NCI-H2227 (cell line): Measurements from ENCODE around the gene ARNT2.

Source experiments
- DNase-seq: peaks from one replicate; lab custom pipeline; 2025; ENCODE audit not compliant: unreplicated experiment; lab: John Stamatoyannopoulos, UW

ARNT2 gene

DNA sequence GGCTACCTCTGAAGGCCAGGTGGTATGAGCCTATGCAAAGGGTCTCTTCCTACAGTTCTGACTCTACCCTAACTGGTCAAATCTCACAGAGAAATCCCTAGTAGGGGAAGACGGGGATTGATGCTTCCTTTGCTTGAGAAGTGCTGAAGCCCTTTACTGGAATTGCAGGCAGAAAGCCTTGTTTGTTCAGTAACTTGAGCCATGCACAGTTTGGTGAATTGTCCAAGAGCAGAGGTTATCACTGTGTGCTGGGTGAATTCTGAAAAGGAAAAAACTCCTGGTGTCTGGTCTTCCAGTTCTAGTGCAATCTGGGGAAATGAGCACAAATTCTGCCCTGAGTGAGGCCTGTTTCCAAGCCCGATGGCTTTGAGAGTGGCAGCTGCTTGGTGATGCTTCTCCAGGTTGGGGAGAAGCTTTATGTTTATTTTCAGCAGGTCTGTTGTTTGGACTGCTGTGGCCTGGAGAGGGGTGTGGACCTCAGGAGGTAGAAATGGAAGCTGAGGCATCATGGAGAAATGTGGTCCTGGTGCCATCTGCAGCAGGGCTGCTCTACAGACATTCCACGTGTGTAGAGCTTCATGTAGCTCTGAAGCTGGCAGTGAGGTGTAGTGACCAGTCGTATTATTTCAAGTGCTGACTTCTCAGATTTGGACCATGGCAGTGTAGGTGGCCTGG, 60.9 kb downstream of the ARNT2 start:
- DNase-seq: no peak

DNA sequence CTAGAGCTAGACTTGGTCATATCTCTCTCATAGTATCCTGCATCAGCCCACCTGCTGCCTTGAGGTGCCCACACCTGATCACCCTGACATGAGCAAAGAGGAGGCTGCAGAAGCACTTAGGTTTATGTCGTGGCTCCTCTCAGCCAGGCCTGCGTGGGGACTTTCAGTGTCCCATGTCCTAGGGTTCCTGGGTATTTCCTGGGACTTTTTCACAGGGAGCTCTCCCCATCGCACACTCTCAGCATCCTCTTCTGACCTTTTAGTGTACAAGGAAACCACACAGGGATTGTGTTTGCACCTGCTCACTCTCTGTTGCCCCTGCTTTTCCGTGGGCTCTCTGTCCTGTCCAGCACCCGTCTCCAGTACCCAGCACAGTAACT, 61.4 kb downstream of the ARNT2 start:
- DNase-seq: no peak

DNA sequence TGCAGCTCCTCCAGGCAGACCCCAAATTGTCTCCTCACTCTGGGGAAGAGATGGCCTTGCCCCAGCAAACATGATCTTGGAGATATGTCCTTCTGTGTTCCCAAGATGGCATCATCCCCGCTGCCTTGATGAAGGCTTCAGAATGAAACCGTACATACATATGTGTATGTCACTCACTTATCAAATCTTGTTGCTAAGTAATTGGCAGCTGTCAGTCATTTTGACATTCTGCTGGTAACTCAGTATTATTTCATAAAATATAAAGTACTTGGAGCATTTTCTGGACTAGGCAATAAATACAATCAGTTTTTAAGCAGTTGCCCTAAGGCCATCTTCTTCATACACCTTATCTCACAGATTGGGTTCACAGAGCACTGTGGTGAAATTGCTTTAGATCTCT, 62.4 kb downstream of the ARNT2 start:
- no peak for DNase-seq

DNA sequence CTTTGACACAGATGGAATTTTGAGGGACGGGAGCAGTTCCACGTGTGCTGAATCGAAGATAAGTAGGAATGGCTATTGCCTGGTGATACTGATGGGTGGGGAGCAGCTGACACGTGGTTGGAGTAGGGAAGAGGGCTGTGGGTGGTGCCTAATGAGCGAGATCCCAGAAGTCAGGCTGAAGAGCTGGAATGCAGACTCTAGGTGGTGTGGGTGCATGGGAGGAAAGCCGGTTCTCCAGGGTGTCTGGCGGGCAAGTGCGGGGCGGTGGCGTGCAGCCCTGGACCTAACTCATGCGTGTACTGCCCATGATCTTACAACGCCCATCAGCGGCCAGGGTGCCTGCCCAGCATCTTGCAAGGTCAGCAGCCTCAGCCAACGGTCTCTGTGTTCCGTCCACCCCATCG, 63.1 kb downstream of the ARNT2 start:
- no peak for DNase-seq

DNA sequence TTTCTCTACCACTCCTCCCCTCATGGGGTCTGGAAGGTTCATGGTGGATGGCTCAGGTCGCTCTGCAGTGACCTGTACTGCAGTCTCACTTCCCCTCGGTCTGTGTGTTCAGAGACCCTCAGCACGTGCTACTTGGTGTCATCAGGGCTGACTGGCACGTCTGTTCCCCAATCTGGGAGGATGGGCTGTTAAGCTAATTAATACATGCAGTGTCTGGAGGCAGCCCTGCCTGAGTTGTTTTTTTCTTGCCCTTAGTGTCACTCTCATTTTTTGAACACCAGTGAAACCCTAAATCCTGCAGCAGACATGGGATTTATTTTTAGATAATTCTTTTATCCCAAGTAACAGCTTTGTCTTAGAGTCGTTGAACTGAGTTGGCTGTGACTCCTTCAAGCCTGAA, 64.6 kb downstream of the ARNT2 start:
- no peak for DNase-seq

DNA sequence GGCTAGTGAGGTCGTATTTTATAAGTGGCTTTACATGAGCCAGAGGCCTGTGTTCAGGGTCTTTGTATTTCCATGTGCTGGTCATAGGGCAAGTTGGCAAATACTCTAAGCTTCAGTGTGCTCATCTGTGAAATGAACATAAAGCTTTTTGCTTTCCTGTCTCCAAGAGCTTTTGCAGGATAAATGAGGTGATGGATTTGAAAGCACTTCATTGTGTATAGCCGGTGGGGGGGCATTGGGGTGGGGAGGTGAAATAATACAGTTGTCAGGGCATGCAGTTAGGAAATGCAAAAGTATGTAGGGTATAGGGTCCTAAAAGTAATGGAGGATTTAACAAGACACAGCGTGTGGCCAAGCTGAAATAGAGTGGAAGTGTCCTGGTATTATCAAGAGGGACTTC, 67.7 kb downstream of the ARNT2 start:
- no peak for DNase-seq

DNA sequence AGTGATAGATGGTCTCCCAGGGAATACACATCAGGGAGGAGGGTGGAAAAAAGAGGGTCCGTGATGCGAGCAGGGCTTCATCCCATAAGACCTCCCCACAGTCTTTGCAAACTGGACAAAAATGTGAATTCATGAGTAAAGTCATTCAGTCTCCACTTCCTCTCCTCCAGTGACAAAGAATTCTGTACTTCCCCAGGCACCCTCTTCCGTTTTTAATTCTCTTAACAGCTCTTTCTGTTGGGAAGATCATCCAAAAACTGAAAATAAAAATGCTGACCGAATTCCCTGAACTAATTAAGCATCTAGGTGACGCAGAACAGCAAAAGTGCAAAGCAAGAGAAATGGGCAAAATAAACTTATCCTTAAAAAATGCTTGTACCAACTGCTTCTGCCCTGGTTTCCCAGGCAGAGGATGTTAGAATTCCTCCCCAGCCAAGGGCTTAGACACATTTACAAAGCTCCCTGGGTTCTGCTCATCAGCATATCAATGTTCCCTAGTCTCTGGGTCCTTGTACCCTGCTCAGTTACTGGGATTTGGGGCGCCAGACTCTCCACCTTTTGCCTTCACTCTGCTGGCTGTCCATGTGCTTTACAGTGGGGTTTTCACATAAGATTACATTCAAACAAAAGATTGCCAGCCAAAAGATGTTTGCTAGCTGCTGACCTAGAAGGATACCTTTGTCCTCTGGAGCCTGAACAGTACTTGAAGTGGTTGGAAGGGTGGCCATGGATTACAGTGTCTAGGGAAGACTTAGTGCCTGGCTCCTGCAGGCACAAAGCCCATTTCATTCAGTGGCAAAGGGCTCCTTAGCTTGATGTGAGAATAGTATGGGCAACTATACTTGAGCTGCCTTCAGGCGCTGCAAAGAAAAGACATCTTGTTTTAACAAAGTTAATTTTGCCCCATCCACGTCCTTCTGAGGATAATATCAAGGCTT, 69.4 kb downstream of the ARNT2 start:
- no peak for DNase-seq

DNA sequence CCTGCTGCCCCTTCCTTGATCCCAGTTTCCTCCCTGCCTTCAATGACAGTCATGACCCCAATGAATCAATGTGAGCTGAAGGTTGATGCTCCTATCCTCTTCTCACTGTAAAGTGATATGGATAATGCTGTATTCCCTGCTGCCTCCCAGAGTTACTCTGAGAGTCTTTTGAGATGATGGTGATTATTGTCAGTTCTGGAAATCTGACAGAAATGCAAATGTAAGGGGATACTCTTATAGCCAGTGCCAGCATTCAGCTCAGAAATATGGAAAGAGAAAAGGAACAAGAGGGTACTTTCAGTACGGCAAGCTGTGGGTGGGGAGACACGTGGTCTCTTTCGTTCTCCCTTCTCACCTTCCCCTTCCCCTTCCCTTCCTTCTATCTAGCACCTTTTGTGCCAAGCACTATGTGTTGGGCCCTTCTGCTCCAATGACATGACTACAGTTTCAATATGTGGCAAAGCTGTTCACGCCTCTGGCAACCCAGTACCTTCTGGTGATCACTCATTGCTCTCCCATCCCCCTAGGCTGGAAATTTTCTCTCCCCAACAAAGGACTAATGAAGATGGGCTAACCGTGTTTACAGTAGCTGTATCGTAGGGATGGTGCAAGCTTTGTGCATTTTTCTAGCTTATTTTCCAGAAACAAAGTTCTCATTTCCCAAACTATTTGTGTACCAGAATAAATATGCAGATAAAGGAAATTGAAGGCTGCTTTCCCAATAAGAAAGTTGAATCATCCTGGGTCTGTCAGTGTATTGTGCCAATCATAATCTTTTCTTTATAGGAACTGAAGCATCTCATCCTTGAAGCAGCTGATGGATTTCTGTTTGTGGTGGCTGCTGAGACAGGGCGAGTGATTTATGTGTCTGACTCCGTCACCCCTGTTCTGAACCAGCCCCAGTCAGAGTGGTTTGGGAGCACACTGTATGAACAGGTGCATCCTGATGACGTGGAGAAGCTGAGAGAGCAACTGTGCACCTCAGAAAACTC, 70.3 kb downstream of the ARNT2 start:
- no peak for DNase-seq

DNA sequence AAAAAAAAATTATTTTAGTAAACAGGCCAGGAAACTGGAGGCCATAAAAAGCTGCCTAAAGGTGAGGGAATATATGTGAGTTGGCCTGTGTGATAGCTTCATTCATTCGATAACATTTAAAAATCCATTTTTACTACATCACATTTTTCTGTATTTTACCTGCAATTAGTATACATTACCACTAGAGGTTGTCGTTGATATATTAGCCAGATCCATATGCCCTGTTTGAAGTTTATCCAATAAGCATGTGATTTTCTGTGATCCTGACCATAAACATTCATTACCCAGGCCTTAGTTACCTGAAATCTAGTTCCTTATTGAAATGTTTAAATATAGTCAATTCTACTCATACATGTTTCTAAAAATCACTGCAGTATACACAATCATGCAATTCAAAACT, 71.4 kb downstream of the ARNT2 start:
- no peak for DNase-seq

DNA sequence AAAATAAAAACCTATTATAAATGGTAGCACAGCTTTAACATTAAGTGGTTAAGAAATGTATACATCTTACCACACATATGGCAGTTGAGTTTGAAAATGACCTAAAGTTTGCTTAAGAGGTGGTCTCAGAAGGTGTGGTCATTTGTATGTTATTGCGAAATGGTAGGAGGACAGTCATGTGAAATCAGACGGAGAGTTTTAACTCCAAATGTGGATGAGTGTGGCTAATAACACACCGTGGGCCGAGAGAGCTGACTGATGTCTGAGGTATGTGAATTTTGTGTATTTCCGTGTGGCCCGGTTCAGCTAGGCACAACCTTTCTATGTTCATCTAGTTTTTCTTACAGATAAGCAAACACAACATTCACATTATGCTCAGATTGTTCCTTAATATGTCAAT, 71.9 kb downstream of the ARNT2 start:
- DNase-seq: no peak

DNA sequence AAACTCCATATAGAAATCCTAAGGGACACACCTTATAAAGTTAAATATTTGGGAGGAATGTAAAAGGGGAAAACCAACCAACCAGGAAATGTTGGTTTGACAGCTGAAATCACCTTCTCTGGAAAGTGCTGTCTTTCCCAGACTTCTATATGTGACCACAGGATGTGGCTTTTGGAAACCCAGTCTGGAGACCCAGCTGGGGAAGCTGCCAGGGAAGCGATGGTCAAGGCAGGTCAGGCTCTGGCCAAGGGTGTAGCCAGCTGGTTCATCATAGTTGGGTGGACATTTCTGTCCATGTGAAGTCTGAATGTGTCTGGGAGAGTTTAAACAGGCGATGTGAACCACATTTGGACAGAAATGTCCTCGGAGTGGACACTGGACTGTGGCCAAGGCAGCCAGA, 73.9 kb downstream of the ARNT2 start:
- DNase-seq: no peak

DNA sequence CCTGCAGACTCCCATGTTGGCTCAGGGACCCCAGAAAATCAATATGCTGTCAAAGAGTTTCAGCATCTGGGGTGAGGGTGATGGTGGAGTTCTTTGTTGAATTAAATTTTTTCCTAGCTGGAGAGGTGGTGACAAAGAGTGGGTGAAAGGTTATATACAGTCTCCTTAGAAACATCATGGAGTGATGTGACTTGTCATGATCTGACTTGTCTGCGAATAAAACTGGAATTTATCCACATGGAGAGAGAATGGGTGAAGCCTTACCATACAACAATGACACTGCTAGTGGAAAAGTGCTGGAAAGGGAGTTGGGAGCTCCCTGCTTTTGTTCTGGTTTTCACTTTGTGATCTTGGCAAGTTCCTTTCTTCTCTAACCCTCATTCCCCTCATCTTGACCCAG, 75.0 kb downstream of the ARNT2 start:
- no peak for DNase-seq

DNA sequence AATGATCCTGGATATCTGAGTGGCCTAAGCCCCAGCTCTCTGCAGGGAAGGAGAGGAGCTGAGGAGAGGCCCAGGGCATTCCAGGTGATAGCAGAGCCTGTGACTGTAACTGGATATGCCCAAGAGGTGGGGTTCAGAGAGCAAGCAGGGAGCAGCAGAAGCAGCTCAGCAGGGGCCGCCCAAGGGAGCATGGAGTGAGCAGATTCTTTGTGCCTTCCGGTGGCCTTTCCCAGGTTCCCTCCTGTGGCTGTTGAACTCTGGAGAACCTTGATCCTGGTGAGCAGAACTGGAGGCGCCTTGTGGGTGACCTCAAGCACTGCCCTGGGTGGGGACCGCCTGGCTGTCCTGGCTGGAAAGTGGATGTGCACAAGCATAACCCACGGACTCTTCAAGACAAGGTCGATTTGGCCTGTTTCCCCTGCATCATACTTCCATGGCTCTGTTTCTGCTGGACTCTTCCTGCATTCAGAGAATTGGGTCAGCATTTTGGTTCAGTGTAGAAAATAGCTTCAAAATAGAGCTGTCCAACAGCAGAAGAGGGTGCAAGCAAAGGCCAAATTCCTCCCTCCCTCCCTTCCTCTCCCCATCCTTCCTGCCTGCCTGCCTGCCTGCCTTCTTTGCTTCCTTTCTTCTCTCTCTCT, 76.1 kb downstream of the ARNT2 start:
- no peak for DNase-seq

DNA sequence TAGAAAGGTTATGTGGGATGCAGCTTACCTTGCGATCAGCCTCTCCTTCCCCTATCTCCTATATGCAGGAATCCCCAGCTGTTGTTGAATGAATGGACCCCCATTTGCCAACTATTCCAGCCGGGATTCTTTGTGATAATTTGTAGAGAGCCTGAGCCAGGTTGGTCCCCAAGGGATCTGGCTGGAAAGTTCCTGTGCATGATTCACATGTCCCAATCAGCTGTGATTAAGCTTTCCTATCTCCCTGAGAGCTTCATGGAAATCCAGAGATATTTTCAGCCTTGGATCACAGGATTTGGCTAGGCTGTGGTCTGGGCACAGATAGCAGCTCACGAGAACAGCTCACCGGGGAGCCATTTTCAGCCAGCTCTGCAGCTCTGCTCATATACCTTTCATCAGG, 76.7 kb downstream of the ARNT2 start:
- no peak for DNase-seq

DNA sequence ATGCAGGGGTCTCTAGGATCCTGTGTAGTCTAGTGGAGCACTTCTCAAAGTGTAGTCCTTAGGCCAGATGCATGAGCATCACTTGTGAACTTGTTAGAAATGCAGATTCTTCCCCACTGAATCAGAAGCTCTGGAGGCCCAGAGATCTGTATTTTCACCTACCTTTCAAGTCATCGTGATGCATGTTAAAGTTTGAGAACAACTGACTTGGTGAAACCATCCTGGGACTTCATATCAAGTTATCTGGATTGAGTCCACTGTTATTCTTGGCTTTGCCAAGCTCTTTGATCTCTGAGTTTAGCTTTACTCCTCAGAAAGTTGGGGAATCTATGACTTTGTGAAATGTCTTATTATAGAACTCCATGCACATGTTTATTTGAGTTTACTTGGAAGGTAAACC, 78.5 kb downstream of the ARNT2 start:
- DNase-seq: no peak

DNA sequence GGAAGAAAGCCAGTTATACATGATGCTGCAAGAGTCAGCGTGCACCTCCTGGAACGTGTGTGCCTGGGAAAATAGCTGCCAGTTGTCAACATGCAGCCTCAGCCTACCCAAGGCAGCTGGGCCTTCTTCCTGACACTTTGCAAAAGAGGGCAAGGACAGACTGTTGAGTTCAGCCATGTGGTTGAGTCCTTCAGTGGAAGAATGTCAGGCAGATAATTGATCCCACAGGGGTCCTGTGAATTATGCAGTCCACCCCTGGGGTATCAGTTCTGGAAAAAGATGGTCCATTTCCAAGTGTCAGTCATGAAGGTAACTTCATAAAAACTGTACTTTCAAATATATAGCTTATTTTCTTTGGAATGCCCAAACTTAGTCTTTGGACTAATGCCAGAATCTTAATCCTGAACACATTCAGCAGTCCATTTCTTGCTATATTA, 79.6 kb downstream of the ARNT2 start:
- DNase-seq: no peak

DNA sequence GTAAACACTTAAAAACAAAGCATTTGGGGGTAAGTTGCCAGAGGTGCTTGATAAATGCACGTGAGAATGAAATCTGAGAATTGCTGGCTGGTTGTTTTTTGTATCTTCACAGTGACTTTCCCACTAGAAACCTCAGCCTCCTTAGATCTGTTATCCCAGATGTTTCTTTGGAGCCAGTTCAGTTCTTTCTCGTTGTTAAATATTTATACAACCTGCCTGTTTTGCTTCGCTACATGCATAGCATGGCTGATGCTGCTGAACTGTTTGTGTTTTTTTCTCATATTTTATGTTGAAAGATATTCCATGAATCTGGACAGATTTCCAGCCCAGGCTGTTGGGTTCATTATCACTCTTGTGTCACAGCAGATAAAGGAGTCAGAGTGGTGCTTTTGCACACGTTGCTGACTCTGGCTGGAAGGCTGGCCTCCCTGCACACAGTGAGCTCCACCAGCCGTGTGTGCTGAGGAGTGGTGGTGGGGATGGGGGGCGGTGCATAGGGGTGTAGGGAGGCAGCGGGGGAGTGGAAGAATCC, 80.2 kb downstream of the ARNT2 start:
- DNase-seq: no peak

DNA sequence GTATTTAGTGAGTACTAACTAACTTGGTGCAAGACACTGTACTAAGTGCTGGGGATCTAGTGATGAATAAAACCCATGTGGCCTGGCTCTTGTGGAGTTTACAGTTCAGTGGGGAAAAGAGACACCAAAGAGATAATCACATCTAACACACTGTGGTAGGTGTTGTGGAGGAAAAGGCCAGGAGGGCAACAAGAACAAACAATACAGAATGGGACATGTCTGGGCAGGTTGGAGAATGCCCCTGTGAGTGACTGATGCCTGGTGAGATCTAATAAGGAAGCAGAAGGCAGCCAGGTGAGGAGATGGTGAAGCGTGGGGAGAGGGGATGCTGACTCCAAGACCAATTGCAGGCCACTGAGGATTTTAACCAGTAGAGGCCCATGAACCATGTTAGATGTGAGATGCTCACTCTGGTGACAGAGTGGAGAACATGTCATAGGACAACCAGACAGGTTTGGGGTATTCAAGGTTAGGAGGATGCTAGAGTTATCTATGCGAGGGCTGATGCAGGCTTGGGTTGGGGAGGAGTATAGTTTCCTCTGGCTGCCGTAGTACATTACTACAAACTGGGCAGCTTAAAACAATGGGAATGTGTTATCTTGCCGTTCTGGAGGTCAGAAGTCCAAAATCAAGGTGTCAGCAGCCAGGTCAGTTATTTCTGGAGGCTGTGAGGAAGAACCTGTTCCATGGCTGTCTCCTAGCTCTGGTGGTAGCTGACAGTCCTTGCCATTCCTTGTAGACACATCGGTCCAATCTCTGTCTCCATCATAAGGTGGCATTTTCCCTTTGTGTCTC, 81.4 kb downstream of the ARNT2 start:
- no peak for DNase-seq

DNA sequence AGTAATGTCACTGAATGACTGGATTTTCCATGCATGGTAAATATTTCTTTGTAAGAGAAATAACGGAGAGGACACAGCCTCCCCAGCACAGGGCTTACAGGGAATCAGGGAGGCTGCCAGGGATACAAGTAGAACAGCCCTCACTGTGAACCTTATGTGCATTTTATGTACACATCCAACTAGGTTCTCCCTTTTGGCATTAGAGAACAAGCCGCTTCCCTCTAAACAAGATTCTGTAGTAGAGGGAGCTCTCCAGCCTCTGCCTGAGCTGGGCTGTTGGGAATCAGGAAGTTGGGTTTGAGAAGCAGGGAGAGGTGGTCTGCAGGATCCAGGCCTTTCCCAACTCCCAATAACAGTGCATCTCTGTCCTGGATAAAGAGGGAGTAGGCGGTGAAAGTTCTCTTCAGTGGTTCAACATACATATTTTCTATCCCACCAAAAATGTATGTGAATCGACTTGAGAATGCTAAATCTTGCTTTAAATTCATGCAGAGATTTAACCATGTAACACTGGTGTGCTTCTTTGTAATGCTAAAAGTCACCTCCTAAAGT, 83.7 kb downstream of the ARNT2 start:
- DNase-seq: no peak
